HG03460 (cell line): ENCODE data around the gene B4GALNT4.
"Not testable (repeated sequence)": the region's sequence is repeated elsewhere in the genome, so short reads cannot be mapped to it uniquely, and the experiment has no call there.

Experiments
- ATAC-seq: cut with Tn5 transposase; IDR thresholded peaks from one replicate; pipeline ENCODE4 v1.9.1; 2021; ENCODE audit not compliant: unreplicated experiment

B4GALNT4 gene

GRCh38 chr11:391117-392017 is 22.1 kb downstream of the B4GALNT4 start:
- no peak for ATAC-seq

GRCh38 chr11:392102-392777 is 22.9 kb downstream of the B4GALNT4 start:
- ATAC-seq = no peak

GRCh38 chr11:393219-394033 is 24.1 kb downstream of the B4GALNT4 start:
- no peak for ATAC-seq

GRCh38 chr11:394034-394857 is 24.9 kb downstream of the B4GALNT4 start, which contains the start of gene PKP3:
Gene PKP3, plus strand, starts transcription at chr11:394209. Its CDS starts 84 bp downstream, at chr11:394293.
- no peak for ATAC-seq

DNA sequence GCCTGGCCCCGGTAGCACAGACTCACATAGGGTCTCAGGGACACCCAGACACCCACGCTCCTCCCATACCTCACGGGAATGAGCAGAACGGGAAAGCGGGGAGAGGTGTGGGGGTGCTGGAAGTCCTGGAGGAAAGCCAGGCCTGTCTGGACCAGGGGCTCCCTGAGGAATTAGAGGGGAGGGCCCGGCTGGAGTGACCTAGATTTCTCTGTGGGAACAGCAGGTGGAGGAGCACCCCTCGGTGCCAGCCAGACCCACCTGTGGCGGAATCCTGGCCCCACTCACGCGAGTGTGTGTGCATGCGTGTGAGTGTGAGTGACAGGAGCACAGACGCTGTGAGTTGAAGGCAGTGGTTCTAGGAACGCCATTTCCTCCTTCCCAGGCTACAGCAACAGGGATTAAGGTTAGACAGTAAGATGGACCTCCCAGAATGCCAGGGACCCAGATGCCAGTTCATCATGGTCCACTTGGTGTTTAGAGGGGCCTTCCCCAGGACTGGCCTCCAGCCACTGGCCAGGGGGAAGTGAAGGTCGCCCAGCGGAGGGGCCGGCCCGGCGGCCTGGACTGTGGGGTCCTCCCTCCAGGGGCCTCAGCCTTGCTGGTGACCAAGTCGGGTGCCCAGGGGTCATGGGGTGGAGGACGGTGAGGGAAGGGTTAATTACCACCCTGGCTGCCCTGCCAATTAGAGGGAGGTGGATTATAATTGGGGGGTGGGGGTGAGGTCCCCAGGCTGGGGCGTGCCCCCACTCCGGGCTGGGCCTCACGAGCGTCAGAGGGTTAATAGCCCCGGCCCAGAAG is 25.8 kb downstream of the B4GALNT4 start:
- no peak for ATAC-seq

- no peak for ATAC-seq
Observed at GRCh38 chr11:395866-396265, 26.6 kb downstream of the B4GALNT4 start.

- no peak for ATAC-seq
Observed at GRCh38 chr11:396511-396947, 27.2 kb downstream of the B4GALNT4 start.

- no peak for ATAC-seq
Observed at GRCh38 chr11:396948-397548, 27.7 kb downstream of the B4GALNT4 start.

DNA sequence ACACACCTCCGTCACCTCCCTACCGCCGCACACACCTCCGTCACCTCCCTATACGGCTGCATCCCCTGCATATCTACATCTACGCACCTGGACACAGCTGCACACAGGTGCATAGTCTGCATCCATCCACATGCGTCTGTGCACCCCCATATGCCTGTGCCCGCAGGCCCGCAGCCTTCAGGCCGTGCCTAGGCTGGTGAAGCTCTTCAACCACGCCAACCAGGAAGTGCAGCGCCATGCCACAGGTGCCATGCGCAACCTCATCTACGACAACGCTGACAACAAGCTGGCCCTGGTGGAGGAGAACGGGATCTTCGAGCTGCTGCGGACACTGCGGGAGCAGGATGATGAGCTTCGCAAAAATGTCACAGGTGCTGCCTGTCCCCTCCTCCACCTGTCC is 29.5 kb downstream of the B4GALNT4 start:
- ATAC-seq = no peak

DNA sequence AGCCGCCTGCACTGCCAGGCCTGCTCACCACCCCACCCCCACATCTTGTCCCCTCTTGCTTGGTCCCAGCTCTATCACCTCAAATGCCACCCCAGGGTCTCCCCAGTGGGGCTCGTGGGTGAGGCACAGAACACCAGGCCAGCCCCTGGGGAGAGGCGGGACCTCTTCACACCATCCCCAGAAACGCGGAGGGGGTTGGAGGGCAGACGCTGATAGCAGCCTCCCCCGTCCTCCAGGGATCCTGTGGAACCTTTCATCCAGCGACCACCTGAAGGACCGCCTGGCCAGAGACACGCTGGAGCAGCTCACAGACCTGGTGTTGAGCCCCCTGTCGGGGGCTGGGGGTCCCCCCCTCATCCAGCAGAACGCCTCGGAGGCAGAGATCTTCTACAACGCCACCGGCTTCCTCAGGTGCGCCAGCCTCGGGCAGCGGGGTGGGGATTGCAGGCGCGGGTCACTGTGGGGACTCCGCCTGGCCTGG is 30.5 kb downstream of the B4GALNT4 start:
- no peak for ATAC-seq

DNA sequence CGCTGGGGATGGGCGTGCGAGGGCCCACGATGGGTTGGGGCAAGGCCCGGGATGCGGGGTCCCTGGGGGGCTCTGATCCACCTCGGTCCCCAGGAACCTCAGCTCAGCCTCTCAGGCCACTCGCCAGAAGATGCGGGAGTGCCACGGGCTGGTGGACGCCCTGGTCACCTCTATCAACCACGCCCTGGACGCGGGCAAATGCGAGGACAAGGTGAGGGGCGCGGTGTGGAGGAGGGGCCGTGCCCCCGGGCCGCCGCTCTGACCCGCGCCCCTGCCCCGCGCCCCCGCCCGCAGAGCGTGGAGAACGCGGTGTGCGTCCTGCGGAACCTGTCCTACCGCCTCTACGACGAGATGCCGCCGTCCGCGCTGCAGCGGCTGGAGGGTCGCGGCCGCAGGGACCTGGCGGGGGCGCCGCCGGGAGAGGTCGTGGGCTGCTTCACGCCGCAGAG is 31.0 kb downstream of the B4GALNT4 start:
- no peak for ATAC-seq

DNA sequence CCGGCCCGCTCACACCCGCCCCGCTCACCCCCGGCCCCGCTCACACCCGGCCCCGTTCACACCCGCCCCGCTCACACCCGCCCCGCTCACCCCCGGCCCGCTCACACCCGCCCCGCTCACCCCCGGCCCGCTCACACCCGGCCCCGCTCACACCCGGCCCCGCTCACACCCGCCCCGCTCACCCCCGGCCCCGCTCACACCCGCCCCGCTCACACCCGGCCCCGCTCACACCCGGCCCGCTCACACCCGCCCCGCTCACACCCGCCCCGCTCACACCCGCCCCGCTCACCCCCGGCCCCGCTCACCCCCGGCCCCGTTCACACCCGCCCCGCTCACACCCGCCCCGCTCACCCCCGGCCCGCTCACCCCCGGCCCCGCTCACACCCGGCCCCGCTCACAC is 31.9 kb downstream of the B4GALNT4 start:
- not testable (repeated sequence) for ATAC-seq

DNA sequence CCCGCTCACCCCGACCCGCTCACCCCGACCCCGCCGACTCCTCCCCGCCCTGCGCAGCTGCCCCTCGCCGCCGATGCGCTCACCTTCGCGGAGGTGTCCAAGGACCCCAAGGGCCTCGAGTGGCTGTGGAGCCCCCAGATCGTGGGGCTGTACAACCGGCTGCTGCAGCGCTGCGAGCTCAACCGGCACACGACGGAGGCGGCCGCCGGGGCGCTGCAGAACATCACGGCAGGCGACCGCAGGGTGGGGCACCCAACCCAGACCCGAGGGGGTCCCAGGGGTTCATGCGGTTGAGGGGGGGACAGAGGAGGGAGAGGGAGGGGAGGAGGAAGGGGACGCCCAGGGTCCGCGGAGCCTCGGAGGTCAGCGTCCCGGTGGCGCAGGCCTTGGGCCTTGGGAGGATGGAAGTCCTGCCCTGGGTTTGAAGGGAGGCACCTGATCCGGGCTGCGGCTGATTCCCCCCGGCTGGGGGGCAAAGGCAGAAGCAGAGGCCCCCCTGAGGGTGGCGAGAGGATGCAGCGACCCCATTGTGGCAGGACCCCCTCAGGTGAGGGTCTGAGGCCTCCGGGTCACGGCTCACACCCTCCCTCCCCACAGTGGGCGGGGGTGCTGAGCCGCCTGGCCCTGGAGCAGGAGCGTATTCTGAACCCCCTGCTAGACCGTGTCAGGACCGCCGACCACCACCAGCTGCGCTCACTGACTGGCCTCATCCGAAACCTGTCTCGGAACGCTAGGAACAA is 33.9 kb downstream of the B4GALNT4 start:
- ATAC-seq = no peak

GRCh38 chr11:403761-404431 is 34.6 kb downstream of the B4GALNT4 start:
- ATAC-seq = no peak

- no peak for ATAC-seq
Observed at GRCh38 chr11:404551-405264, 35.4 kb downstream of the B4GALNT4 start.

DNA sequence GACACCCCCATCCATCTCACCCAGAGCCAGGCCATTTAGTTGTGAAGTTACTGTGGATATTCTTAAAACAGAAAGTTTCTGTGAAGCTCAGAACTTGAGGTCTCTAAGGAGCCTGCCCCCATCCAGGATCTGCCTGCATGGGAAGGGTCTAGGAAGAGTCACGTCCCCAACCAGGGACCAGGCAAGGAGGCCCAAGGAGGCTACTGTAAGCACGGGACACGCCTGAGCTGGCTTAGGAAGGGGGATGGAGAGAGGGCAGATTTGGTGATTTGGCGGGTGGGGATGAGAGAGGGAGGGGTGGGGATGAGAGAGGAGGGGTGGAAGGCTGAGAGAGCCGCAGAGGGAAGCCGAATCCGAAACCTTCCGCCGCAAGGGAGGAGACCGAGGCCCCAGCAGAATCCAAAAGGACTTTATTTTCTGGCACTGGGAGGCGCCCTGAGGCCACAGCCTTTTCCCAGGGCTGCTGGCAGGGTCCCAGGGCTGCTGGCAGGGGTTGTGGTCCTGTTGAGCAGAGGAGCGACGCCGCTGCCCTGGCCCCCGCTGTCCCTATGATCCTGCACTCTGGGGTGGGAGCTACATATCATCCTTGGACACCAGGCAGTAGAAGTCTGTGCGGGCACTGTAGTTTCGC is 36.1 kb downstream of the B4GALNT4 start:
- ATAC-seq = no peak
